ENCODE measurements around the gene TBXA2R. TPM values are rescaled to one million over a fixed set of nuclear protein-coding genes. Genes with fewer than 3 reads are reported as not detected.

Gene TBXA2R
- total RNA-seq, 2 experiments from 2014 or later: 0.31 to 0.36 TPM

DNA sequence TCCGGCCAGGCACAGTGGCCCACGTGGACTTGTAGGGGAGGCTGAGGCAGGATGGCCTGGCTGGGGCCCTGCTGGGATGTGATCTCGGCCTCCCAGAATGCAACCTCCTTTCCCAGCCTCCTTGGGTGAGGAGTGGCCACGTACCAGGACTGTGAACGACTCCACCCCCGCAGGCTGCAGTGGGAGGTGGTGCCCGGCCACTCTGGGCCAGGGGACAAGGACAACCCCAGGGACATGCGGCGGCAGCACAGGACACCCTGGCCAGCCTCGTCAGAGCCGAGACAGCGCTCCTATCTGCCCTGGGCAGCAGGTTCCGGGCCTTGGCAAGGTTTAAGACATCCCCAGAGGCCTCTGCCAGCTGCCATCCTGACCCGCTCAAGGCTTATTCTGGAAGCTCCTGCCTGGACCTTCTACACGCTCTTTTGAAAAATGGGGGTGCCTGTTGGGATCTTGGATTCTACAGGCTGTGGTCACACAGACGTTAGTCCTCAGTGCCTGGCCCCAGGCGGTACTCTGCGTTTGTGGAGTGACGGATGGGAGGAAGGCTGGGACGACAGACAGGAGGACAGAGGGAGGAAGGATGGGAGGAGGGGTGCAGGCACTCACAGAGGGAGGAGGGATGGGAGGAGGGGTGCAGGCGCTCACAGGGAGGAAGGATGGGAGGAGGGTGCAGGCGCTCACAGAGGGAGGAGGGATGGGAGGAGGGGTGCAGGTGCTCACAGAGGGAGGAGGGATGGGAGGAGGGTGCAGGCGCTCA is 39.8 kb upstream of the TBXA2R start:
- POLR2A ChIA-PET: no interaction called here
- H3K9me3 Mint-ChIP-seq: no peaks in the 10 kb centered on the region

DNA sequence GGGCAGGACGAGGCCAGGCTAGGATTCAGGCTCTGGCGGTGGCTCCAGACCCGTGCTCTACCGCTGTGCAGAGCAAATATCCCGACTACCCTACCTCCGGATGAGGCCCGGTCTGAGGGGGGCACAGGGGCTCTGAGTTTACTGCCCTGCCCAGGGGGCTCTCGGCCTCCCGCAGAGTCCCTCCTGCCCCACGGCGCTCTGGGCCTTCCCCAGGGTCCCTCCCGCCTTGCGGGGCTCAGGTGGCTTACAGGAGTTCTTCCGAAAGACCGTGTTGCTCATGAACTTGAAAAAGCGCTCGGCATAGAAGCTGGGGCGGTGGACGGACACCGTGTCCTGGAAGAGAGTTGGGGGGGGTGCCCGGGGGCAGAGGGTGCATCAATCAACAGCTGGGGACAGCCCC is 39.1 kb upstream of the TBXA2R start:
- Mint-ChIP-seq H3K4me3 (no peak overlapping the region), H3K9me3 (no peaks in the 10 kb centered on the region), H3K27me3 (no peaks in the 10 kb centered on the region), H3K4me1 (ENCODE audit: low read depth) (no peaks in the 10 kb centered on the region), H3K27ac (no peak overlapping the region), H3K36me3 (peaks cover 4% of the 10 kb centered on the region)
- intact Hi-C loops (cut with micrococcal nuclease): no loop called here
- CTCF ChIA-PET: no interaction called here
- POLR2A ChIA-PET: no interaction called here
- DNase-seq: no peak

More for the DNA sequence above, 39.8 kb upstream of the TBXA2R start:
- no peaks in the 10 kb centered on the region for H3K4me1 Mint-ChIP-seq (ENCODE audit: low read depth)
- no peak for DNase-seq
- H3K36me3 Mint-ChIP-seq: peaks cover 4% of the 10 kb centered on the region
- CTCF ChIA-PET: interaction anchor here (0.6 kb wide), 1 partner anchor 54 kb away, joined by 3 read pairs; the partner anchor contains the start of gene PIP5K1C
- H3K4me3 Mint-ChIP-seq: no peak overlapping the region
- H3K27me3 Mint-ChIP-seq: no peaks in the 10 kb centered on the region
- intact Hi-C loops (cut with micrococcal nuclease): no loop called here
- no peak overlapping the region for H3K27ac Mint-ChIP-seq

- H3K27ac Mint-ChIP-seq: no peak overlapping the region
- POLR2A ChIA-PET: no interaction called here
- H3K27me3 Mint-ChIP-seq: no peaks in the 10 kb centered on the region
- H3K36me3 Mint-ChIP-seq: peaks cover 5% of the 10 kb centered on the region
- no peaks in the 10 kb centered on the region for H3K4me1 Mint-ChIP-seq (ENCODE audit: low read depth)
- no peak for DNase-seq
- intact Hi-C loops (cut with micrococcal nuclease): no loop called here
- H3K9me3 Mint-ChIP-seq: no peaks in the 10 kb centered on the region
- CTCF ChIA-PET: no interaction called here
- H3K4me3 Mint-ChIP-seq: no peak overlapping the region
Measured at GRCh38 chr19:3645067-3645396, 38.4 kb upstream of the TBXA2R start.

GRCh38 chr19:3644351-3645066 is 37.8 kb upstream of the TBXA2R start:
- H3K27me3 Mint-ChIP-seq: no peaks in the 10 kb centered on the region
- DNase-seq: no peak
- no peaks in the 10 kb centered on the region for H3K9me3 Mint-ChIP-seq
- intact Hi-C loops (cut with micrococcal nuclease): no loop called here
- H3K27ac Mint-ChIP-seq: no peak overlapping the region
- no peak overlapping the region for H3K4me3 Mint-ChIP-seq
- no peaks in the 10 kb centered on the region for H3K4me1 Mint-ChIP-seq (ENCODE audit: low read depth)
- ChIA-PET CTCF (no interaction called here), POLR2A (no interaction called here)
- H3K36me3 Mint-ChIP-seq: peaks cover 7% of the 10 kb centered on the region

DNA sequence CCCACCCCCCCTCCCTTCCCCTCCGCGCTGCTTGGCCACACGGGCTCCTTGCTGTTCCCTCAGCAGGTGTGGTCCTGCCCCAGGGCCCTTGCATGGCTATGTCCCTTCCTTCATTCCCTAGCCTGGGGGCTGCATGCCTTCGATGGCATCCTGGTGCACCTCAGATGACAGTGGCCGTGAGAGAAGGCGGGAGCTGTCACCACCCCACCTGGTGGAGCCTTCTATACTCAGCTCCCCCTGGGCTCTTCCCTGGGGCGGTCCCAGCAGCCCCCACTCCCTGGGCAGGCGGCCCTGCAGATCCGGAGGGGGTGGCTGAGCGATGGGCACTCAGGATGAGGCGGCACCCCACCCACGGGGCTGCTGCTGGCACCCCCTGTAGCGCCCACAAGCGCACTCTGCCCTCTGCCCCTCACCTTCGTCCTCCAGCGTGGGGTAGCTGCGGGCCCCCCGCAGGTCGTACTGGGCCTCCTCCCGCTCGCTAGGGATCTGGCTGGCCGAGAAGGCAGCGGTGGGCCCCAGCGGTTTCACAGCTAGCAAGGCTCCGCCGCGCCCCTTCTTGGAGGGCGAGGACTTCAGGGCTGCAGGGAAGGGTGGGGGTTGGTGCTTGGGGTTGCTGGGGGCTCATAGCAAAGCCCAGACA is 37.1 kb upstream of the TBXA2R start:
- Mint-ChIP-seq H3K4me1 (ENCODE audit: low read depth) (no peaks in the 10 kb centered on the region), H3K27me3 (no peaks in the 10 kb centered on the region), H3K27ac (no peak overlapping the region), H3K36me3 (peaks cover 7% of the 10 kb centered on the region), H3K4me3 (no peak overlapping the region), H3K9me3 (no peaks in the 10 kb centered on the region)
- POLR2A ChIA-PET: no interaction called here
- CTCF ChIA-PET: no interaction called here
- DNase-seq: no peak
- intact Hi-C loops (cut with micrococcal nuclease): no loop called here

DNA sequence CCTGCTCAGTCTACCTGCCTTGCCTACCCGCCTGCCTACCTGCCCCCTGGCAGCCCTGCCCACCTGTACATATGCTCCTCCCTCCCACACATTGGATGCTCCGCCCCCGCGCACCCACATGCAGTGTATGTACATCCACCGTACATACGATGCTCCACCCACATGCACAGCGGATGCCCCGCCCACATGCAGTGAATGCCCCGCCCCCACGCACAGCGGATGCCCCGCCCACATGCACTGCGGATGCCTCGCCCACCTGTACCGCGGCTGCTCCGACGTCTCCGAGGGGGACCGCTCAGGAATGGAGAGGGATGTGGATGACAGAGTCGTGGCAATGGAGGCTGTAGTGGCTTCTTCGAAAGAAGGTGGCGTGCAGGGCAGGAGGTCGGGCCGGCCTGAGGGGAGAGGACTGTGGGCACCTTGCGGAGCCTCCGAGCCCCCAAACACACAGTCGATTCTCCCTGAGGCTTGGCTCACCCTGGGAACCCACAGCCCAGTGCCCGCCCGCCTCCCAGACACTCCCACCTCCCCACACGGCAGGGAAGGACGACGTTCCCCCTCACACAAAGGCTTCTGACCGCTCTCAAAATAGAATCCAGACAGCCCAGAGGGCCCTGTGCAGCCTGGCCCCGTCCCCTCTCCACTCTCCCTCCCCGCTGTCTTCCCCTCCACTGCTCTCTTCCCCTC is 36.5 kb upstream of the TBXA2R start:
- no peaks in the 10 kb centered on the region for H3K27me3 Mint-ChIP-seq
- intact Hi-C loops (cut with micrococcal nuclease): no loop called here
- H3K4me1 Mint-ChIP-seq (ENCODE audit: low read depth): no peaks in the 10 kb centered on the region
- H3K4me3 Mint-ChIP-seq: no peak overlapping the region
- CTCF ChIA-PET: no interaction called here
- DNase-seq: peak; percentile 31
- H3K27ac Mint-ChIP-seq: no peak overlapping the region
- H3K9me3 Mint-ChIP-seq: no peaks in the 10 kb centered on the region
- H3K36me3 Mint-ChIP-seq: peaks cover 11% of the 10 kb centered on the region
- POLR2A ChIA-PET: no interaction called here

DNA sequence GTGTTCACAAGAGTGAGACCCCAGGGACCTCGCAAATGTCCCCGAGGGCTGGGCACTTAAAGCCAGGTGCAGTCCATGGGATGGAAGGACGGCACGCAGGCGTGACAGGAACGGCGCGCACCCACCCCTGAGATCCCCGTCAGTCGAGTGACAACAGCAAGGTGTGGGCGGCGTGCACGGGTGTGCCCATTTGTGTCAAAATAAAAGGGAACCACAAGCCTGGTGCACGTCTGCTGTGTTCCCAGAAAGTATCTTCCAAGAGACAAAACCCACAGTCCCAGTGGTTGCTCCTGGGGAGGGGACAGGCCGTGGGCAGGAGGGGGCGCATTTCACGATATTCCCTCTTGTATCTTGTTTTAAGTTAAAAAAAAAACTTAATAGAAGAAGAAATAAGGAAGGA is 35.6 kb upstream of the TBXA2R start:
- CTCF ChIA-PET: no interaction called here
- Mint-ChIP-seq H3K36me3 (peaks cover 11% of the 10 kb centered on the region), H3K4me3 (no peak overlapping the region), H3K27ac (no peak overlapping the region), H3K27me3 (no peaks in the 10 kb centered on the region), H3K9me3 (no peaks in the 10 kb centered on the region), H3K4me1 (ENCODE audit: low read depth) (no peaks in the 10 kb centered on the region)
- POLR2A ChIA-PET: no interaction called here
- no peak for DNase-seq
- intact Hi-C loops (cut with micrococcal nuclease): no loop called here

- H3K27me3 Mint-ChIP-seq: no peaks in the 10 kb centered on the region
- no peak overlapping the region for H3K4me3 Mint-ChIP-seq
- H3K9me3 Mint-ChIP-seq: no peaks in the 10 kb centered on the region
- ChIA-PET CTCF (no interaction called here), POLR2A (no interaction called here)
- DNase-seq: no peak
- intact Hi-C loops (cut with micrococcal nuclease): no loop called here
- H3K27ac Mint-ChIP-seq: no peak overlapping the region
- H3K36me3 Mint-ChIP-seq: peaks cover 10% of the 10 kb centered on the region
- no peaks in the 10 kb centered on the region for H3K4me1 Mint-ChIP-seq (ENCODE audit: low read depth)
Measured at GRCh38 chr19:3641515-3642269, 35.0 kb upstream of the TBXA2R start.

DNA sequence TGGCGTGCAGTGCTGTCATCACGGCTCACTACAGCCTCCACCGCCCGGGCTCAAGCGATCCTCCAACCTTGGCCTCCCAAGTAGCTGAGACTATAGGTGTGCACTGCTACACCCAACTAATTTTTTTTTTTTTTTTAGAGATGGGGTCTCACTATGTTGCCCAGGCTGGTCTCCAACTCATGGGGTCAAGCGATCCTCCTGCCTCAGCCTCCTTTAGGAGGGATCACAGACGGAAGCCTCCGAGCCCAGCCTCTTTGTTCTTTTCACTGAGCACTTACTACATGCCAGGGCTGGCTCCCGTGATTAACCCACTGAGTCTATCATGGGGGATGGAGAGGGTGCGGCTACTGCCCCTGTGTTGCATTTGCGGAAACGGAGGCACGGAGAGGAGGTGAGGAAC is 32.8 kb upstream of the TBXA2R start:
- Mint-ChIP-seq H3K9me3 (no peaks in the 10 kb centered on the region), H3K27me3 (no peaks in the 10 kb centered on the region), H3K27ac (no peak overlapping the region), H3K4me1 (ENCODE audit: low read depth) (no peaks in the 10 kb centered on the region), H3K36me3 (peaks cover 9% of the 10 kb centered on the region), H3K4me3 (no peak overlapping the region)
- CTCF ChIA-PET: no interaction called here
- DNase-seq: no peak
- POLR2A ChIA-PET: no interaction called here
- intact Hi-C loops (cut with micrococcal nuclease): no loop called here

DNA sequence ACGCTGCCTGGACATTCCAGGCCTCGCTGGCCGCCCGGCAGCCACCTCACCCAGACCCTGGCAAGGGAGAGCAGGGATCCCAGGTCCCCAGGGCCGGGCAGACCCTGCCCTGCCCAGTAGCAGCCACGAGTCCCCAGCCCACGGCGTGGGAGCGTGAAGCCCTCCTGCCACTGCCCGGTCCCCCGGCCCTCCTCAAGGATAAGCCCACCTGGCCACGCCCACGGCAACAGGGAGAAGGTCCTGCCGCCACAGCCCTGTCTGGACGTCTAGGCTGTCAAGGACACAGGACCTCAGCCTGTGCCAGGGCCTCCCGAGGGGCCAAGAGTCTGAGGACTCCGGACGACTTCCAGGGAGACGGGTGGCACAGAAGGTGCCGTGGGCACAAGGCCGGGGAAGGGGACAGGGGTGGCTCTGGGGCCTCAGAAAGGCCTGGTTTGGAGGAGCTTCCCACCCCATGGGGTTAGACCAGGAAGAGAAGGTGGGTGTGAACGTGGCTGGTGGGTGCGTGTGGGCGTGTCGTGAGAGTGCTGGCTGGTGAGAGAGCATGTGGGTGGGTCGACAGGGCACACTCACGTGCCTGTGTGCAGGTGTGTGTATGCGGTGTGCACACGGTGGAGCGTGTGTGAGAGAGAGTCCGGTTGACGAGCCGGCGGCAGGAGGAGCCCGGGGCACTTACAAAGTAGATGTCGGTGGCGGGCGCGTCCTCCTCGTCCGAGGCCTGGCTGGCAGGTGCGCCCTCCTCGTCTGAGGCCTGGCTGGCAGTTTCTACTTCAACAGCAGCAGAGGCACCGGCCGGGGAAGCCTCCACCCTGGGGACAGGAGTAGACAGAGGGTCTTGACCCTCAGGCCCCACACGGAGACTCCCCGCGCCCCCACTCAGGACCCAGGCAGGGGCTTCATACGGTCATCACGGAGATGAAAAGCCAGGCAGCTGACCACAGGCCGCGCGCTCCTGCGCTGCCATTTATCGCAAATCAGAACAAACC is 31.8 kb upstream of the TBXA2R start:
- no peak overlapping the region for H3K27ac Mint-ChIP-seq
- H3K9me3 Mint-ChIP-seq: no peaks in the 10 kb centered on the region
- H3K36me3 Mint-ChIP-seq: peaks cover 9% of the 10 kb centered on the region
- H3K4me1 Mint-ChIP-seq (ENCODE audit: low read depth): no peaks in the 10 kb centered on the region
- ChIA-PET POLR2A (no interaction called here), CTCF (no interaction called here)
- no peak overlapping the region for H3K4me3 Mint-ChIP-seq
- intact Hi-C loops (cut with micrococcal nuclease): no loop called here
- no peak for DNase-seq
- no peaks in the 10 kb centered on the region for H3K27me3 Mint-ChIP-seq

DNA sequence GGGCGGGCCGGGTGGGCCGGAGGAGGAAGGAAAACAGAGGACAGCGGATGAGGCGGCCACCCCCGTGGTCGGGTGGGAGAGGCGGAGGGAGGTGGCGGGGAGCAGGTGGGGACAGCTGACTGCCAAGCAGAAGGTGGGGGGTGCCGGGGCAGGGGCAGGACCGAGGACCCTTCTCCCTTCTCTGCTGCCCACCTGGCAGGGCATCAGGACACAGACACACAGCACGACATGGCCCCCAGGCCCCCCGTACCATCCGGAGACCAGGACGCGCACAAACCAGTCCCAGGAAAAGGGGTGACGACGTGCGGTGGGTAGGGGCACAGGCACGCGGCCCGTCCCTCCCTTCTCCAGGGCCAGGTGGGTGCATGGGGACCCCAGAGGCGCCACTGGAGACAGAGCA is 30.9 kb upstream of the TBXA2R start:
- CTCF ChIA-PET: no interaction called here
- DNase-seq: no peak
- no peak overlapping the region for H3K4me3 Mint-ChIP-seq
- POLR2A ChIA-PET: no interaction called here
- intact Hi-C loops (cut with micrococcal nuclease): no loop called here
- H3K27ac Mint-ChIP-seq: no peak overlapping the region
- H3K36me3 Mint-ChIP-seq: peaks cover 8% of the 10 kb centered on the region
- no peaks in the 10 kb centered on the region for H3K27me3 Mint-ChIP-seq
- no peaks in the 10 kb centered on the region for H3K9me3 Mint-ChIP-seq
- H3K4me1 Mint-ChIP-seq (ENCODE audit: low read depth): no peaks in the 10 kb centered on the region

Measured in activated CD4-positive, alpha-beta memory T cell treated with anti-CD3 and anti-CD28 coated beads for 36 hours (primary cell).